ENCODE data around the gene ABCB11. TPM values are rescaled to one million over a fixed set of nuclear protein-coding genes. Genes with fewer than 3 reads are reported as not detected.

The ABCB11 gene
- polyA plus RNA-seq, 4 donors, result 0.03 to 0.37 TPM; not detected in 2

DNA sequence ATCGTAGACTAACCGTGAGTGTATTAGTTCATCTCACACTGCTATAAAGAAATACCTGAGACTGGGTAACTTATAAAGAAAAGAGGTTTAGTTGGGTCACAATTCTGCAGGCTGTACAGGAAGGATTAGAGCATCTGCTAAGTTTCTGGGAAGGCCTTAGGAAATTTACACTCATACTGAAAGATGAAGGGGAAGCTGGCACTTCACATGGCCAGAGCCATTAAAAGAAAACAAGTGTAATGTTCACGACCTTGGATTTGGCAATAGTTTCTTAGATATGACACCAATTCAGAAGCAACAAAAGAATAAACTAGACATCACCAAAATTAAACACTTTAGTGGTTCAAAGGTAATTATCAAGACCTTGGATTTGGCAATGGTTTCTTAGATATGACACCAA lies 23.8 kb downstream of the ABCB11 start:
- no peak for DNase-seq
- no peak for FAIRE-seq
- peaks cover 0 to 4% of the 10 kb centered on the region in 2 donors for H3K9me3 ChIP-seq (ENCODE audit: control insufficient read depth in 2 of 2, insufficient read depth in 1 of 2, low read depth in 1 of 2, low read length in 1 of 2)
- 67 to 78% (median 77%) methylated on average over 3 of the region's 3 CpGs for WGBS, 3 donors
- H3K4me3 ChIP-seq (ENCODE audit: low read depth in 1 of 3, low read length in 3 of 3), result no peak overlapping the region
- peaks cover 0 to 20% (median 0%) of the 10 kb centered on the region in 3 donors for H3K4me1 ChIP-seq (ENCODE audit: control insufficient read depth in 3 of 3, insufficient read depth in 2 of 3, low read depth in 1 of 3, low read length in 2 of 3)
- H3K27me3 ChIP-seq (ENCODE audit: control insufficient read depth in 3 of 3, insufficient read depth in 3 of 3, low read length in 3 of 3), result no peaks in the 10 kb centered on the region
- H3K27ac ChIP-seq (ENCODE audit: low read depth in 1 of 3, low read length in 2 of 3), result no peak overlapping the region
- H3K36me3 ChIP-seq (ENCODE audit: control insufficient read depth in 3 of 3, insufficient read depth in 2 of 3, low read depth in 1 of 3, low read length in 3 of 3), result no peaks in the 10 kb centered on the region

DNA sequence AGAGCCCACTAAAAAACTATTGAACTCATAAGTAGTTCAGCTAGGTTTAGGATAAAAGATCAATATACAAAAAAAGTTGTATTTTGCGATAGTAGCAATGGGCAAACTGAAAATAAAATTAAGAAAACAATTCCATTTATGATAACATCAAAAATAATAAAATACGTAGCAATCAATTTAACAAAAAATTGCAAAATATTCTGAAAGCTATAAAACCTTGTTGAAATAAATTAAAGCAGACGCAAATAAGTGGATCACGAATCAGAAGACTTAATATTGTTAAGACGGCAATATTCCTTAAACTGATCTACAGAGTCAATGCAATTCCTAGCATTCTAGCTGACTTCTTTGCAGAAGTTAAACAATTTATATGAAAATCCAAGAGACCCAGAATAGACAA lies 24.5 kb downstream of the ABCB11 start:
- 95 to 98% (median 97%) methylated on average over 5 of the region's 5 CpGs for WGBS, 3 donors
- Histone ChIP-seq H3K36me3 (ENCODE audit: control insufficient read depth in 3 of 3, insufficient read depth in 2 of 3, low read depth in 1 of 3, low read length in 3 of 3) (no peaks in the 10 kb centered on the region), H3K27me3 (ENCODE audit: control insufficient read depth in 3 of 3, insufficient read depth in 3 of 3, low read length in 3 of 3) (no peaks in the 10 kb centered on the region), H3K4me3 (ENCODE audit: low read depth in 1 of 3, low read length in 3 of 3) (no peak overlapping the region), H3K27ac (ENCODE audit: low read depth in 1 of 3, low read length in 2 of 3) (no peak overlapping the region), H3K9me3 (ENCODE audit: control insufficient read depth in 2 of 2, insufficient read depth in 1 of 2, low read depth in 1 of 2, low read length in 1 of 2) (peaks cover 0 to 4% of the 10 kb centered on the region in 2 donors), H3K4me1 (ENCODE audit: control insufficient read depth in 3 of 3, insufficient read depth in 2 of 3, low read depth in 1 of 3, low read length in 2 of 3) (peaks cover 0 to 15% (median 0%) of the 10 kb centered on the region in 3 donors)
- DNase-seq, result no peak
- FAIRE-seq, result no peak

DNA sequence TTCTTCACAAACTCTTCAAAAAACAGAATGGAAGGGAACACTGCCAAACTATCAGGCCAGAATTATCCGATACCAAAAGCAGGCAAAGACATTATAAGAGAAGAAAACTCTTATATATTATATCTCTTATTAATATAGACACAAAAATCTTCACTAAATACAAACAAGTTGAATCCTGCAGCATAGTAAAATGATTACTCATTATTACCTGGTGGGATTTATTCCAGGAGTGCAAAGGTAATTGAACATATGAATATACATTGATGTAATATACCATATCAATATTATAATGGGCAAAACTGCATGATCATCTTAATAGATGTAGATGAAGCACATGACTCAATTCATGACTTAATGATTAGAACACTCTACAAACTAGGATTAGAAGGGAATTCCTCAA lies 25.1 kb downstream of the ABCB11 start:
- Histone ChIP-seq H3K9me3 (ENCODE audit: control insufficient read depth in 2 of 2, insufficient read depth in 1 of 2, low read depth in 1 of 2, low read length in 1 of 2) (peaks cover 0 to 4% of the 10 kb centered on the region in 2 donors), H3K36me3 (ENCODE audit: control insufficient read depth in 3 of 3, insufficient read depth in 2 of 3, low read depth in 1 of 3, low read length in 3 of 3) (no peaks in the 10 kb centered on the region), H3K27me3 (ENCODE audit: control insufficient read depth in 3 of 3, insufficient read depth in 3 of 3, low read length in 3 of 3) (no peaks in the 10 kb centered on the region), H3K27ac (ENCODE audit: low read depth in 1 of 3, low read length in 2 of 3) (no peak overlapping the region), H3K4me3 (ENCODE audit: low read depth in 1 of 3, low read length in 3 of 3) (no peak overlapping the region), H3K4me1 (ENCODE audit: control insufficient read depth in 3 of 3, insufficient read depth in 2 of 3, low read depth in 1 of 3, low read length in 2 of 3) (peaks cover 0 to 12% (median 0%) of the 10 kb centered on the region in 3 donors)
- 92 to 97% (median 93%) methylated on average over 1 of the region's 1 CpG for WGBS, 3 donors
- no peak for DNase-seq
- FAIRE-seq, result no peak

- Histone ChIP-seq H3K9me3 (ENCODE audit: control insufficient read depth in 2 of 2, insufficient read depth in 1 of 2, low read depth in 1 of 2, low read length in 1 of 2) (peaks cover 0 to 4% of the 10 kb centered on the region in 2 donors), H3K27ac (ENCODE audit: low read depth in 1 of 3, low read length in 2 of 3) (no peak overlapping the region), H3K4me1 (ENCODE audit: control insufficient read depth in 3 of 3, insufficient read depth in 2 of 3, low read depth in 1 of 3, low read length in 2 of 3) (peaks cover 0 to 10% (median 0%) of the 10 kb centered on the region in 3 donors), H3K27me3 (ENCODE audit: control insufficient read depth in 3 of 3, insufficient read depth in 3 of 3, low read length in 3 of 3) (no peaks in the 10 kb centered on the region), H3K36me3 (ENCODE audit: control insufficient read depth in 3 of 3, insufficient read depth in 2 of 3, low read depth in 1 of 3, low read length in 3 of 3) (no peaks in the 10 kb centered on the region), H3K4me3 (ENCODE audit: low read depth in 1 of 3, low read length in 3 of 3) (no peak overlapping the region)
- whole genome bisulfite sequencing, 3 donors, result 89 to 94% (median 92%) methylated on average over 4 of the region's 4 CpGs
- no peak for DNase-seq
- no peak for FAIRE-seq
These were observed 26.0 kb downstream of the ABCB11 start for GRCh38 chr2:169005080-169005598.

GRCh38 chr2:169002161-169002738 lies 28.9 kb downstream of the ABCB11 start:
- Histone ChIP-seq H3K27ac (ENCODE audit: low read depth in 1 of 3, low read length in 2 of 3) (no peak overlapping the region), H3K36me3 (ENCODE audit: control insufficient read depth in 3 of 3, insufficient read depth in 2 of 3, low read depth in 1 of 3, low read length in 3 of 3) (no peaks in the 10 kb centered on the region), H3K4me3 (ENCODE audit: low read depth in 1 of 3, low read length in 3 of 3) (no peak overlapping the region), H3K4me1 (ENCODE audit: control insufficient read depth in 3 of 3, insufficient read depth in 2 of 3, low read depth in 1 of 3, low read length in 2 of 3) (peaks cover 0 to 12% (median 0%) of the 10 kb centered on the region in 3 donors), H3K27me3 (ENCODE audit: control insufficient read depth in 3 of 3, insufficient read depth in 3 of 3, low read length in 3 of 3) (no peaks in the 10 kb centered on the region), H3K9me3 (ENCODE audit: control insufficient read depth in 2 of 2, insufficient read depth in 1 of 2, low read depth in 1 of 2, low read length in 1 of 2) (peaks cover 0 to 4% of the 10 kb centered on the region in 2 donors)
- no peak for FAIRE-seq
- WGBS, 3 donors, result 66 to 74% (median 66%) methylated on average over 3 of the region's 3 CpGs
- no peak for DNase-seq

- Histone ChIP-seq H3K9me3 (ENCODE audit: control insufficient read depth in 2 of 2, insufficient read depth in 1 of 2, low read depth in 1 of 2, low read length in 1 of 2) (peaks cover 0 to 4% of the 10 kb centered on the region in 2 donors), H3K36me3 (ENCODE audit: control insufficient read depth in 3 of 3, insufficient read depth in 2 of 3, low read depth in 1 of 3, low read length in 3 of 3) (no peaks in the 10 kb centered on the region), H3K4me3 (ENCODE audit: low read depth in 1 of 3, low read length in 3 of 3) (no peak overlapping the region), H3K27ac (ENCODE audit: low read depth in 1 of 3, low read length in 2 of 3) (no peak overlapping the region), H3K27me3 (ENCODE audit: control insufficient read depth in 3 of 3, insufficient read depth in 3 of 3, low read length in 3 of 3) (no peaks in the 10 kb centered on the region), H3K4me1 (ENCODE audit: control insufficient read depth in 3 of 3, insufficient read depth in 2 of 3, low read depth in 1 of 3, low read length in 2 of 3) (peaks cover 0 to 15% (median 0%) of the 10 kb centered on the region in 3 donors)
- DNase-seq (no peak), FAIRE-seq (no peak)
- WGBS, 3 donors, result 90 to 94% (median 92%) methylated on average over 5 of the region's 5 CpGs
These were observed 29.9 kb downstream of the ABCB11 start for GRCh38 chr2:169001116-169001815.

GRCh38 chr2:168999668-169000213 lies 31.4 kb downstream of the ABCB11 start:
- Histone ChIP-seq H3K9me3 (ENCODE audit: control insufficient read depth in 2 of 2, insufficient read depth in 1 of 2, low read depth in 1 of 2, low read length in 1 of 2) (peaks cover 0 to under 1% of the 10 kb centered on the region in 2 donors), H3K27me3 (ENCODE audit: control insufficient read depth in 3 of 3, insufficient read depth in 3 of 3, low read length in 3 of 3) (no peaks in the 10 kb centered on the region)

GRCh38 chr2:168998609-168999211 lies 32.4 kb downstream of the ABCB11 start:
- no peak for FAIRE-seq
- Histone ChIP-seq H3K4me1 (ENCODE audit: control insufficient read depth in 3 of 3, insufficient read depth in 2 of 3, low read depth in 1 of 3, low read length in 2 of 3) (peaks cover 0 to 15% (median 0%) of the 10 kb centered on the region in 3 donors), H3K27ac (ENCODE audit: low read depth in 1 of 3, low read length in 2 of 3) (no peak overlapping the region), H3K4me3 (ENCODE audit: low read depth in 1 of 3, low read length in 3 of 3) (no peak overlapping the region), H3K36me3 (ENCODE audit: control insufficient read depth in 3 of 3, insufficient read depth in 2 of 3, low read depth in 1 of 3, low read length in 3 of 3) (no peaks in the 10 kb centered on the region), H3K9me3 (ENCODE audit: control insufficient read depth in 2 of 2, insufficient read depth in 1 of 2, low read depth in 1 of 2, low read length in 1 of 2) (no peaks in the 10 kb centered on the region), H3K27me3 (ENCODE audit: control insufficient read depth in 3 of 3, insufficient read depth in 3 of 3, low read length in 3 of 3) (no peaks in the 10 kb centered on the region)
- WGBS, 3 donors, result 43 to 66% (median 55%) methylated on average over 4 of the region's 4 CpGs
- no peak for DNase-seq

More at GRCh38 chr2:168999668-169000213, 31.4 kb downstream of the ABCB11 start:
- H3K4me3 ChIP-seq (ENCODE audit: low read depth in 1 of 3, low read length in 3 of 3), result no peak overlapping the region
- WGBS, 3 donors, result 89 to 94% (median 92%) methylated on average over 1 of the region's 1 CpG
- FAIRE-seq, result no peak
- no peak overlapping the region for H3K27ac ChIP-seq (ENCODE audit: low read depth in 1 of 3, low read length in 2 of 3)
- peaks cover 0 to 18% (median 0%) of the 10 kb centered on the region in 3 donors for H3K4me1 ChIP-seq (ENCODE audit: control insufficient read depth in 3 of 3, insufficient read depth in 2 of 3, low read depth in 1 of 3, low read length in 2 of 3)
- no peak for DNase-seq
- H3K36me3 ChIP-seq (ENCODE audit: control insufficient read depth in 3 of 3, insufficient read depth in 2 of 3, low read depth in 1 of 3, low read length in 3 of 3), result no peaks in the 10 kb centered on the region

Measured in small intestine (tissue), 7 donors.